GM19351 (cell line): ENCODE data around the gene NSL1.
A peak's percentile ranks its signal among the peaks of the same experiment; 100 is the strongest.

Source experiments
- ATAC-seq: cut with Tn5 transposase; IDR thresholded peaks from one replicate; pipeline ENCODE4 v1.9.1; 2021; ENCODE audit warnings: mild to moderate bottlenecking, moderate library complexity; ENCODE audit not compliant: unreplicated experiment

NSL1 gene

GRCh38 chr1:212791676-212792395, at the start of gene NSL1, which contains the start of gene TATDN3:
TSS of gene NSL1 (minus strand) at chr1:212791777. CDS start at chr1:212791763, 14 bp downstream.
TSS of gene TATDN3 (plus strand) at chr1:212791894. CDS start at chr1:212791922, 28 bp downstream.
- ATAC-seq, result peak; percentile 58

- ATAC-seq, result no peak
These were observed 46.6 kb upstream of the NSL1 start for GRCh38 chr1:212838145-212838544.

- ATAC-seq, result peak; percentile 65
These were observed 41.9 kb upstream of the NSL1 start for GRCh38 chr1:212833211-212834207.

GRCh38 chr1:212828395-212828794, 36.8 kb upstream of the NSL1 start:
- no peak for ATAC-seq

GRCh38 chr1:212827831-212828278, 36.3 kb upstream of the NSL1 start:
- no peak for ATAC-seq

- ATAC-seq, result no peak
These were observed 35.7 kb upstream of the NSL1 start for GRCh38 chr1:212827171-212827776.

- ATAC-seq, result no peak
These were observed 34.3 kb upstream of the NSL1 start for GRCh38 chr1:212825798-212826452.

GRCh38 chr1:212824201-212824600, 32.6 kb upstream of the NSL1 start:
- no peak for ATAC-seq

GRCh38 chr1:212822956-212823355, 31.4 kb upstream of the NSL1 start:
- ATAC-seq, result no peak

GRCh38 chr1:212820969-212821368, 29.4 kb upstream of the NSL1 start:
- no peak for ATAC-seq

- peak; percentile 76 for ATAC-seq
These were observed 28.1 kb upstream of the NSL1 start for GRCh38 chr1:212819726-212820125.

GRCh38 chr1:212816567-212817278, 25.1 kb upstream of the NSL1 start:
- no peak for ATAC-seq

- no peak for ATAC-seq
These were observed 23.2 kb upstream of the NSL1 start for GRCh38 chr1:212814537-212815334.

- ATAC-seq, result no peak
These were observed 14.2 kb upstream of the NSL1 start for GRCh38 chr1:212805767-212806166.

- no peak for ATAC-seq
These were observed 6.1 kb upstream of the NSL1 start for GRCh38 chr1:212797681-212798080.

GRCh38 chr1:212794561-212795014, 3.0 kb upstream of the NSL1 start:
- ATAC-seq, result peak; percentile 87

GRCh38 chr1:212792396-212792908, 875 bp upstream of the NSL1 start:
- ATAC-seq, result no peak

- ATAC-seq, result peak; percentile 26
These were observed 309 bp downstream of the NSL1 start for GRCh38 chr1:212791261-212791675.

- no peak for ATAC-seq
These were observed 5.7 kb downstream of the NSL1 start for GRCh38 chr1:212785871-212786270.
